ENCODE results near the gene HS1BP3. TPM values are rescaled to one million over a fixed set of nuclear protein-coding genes. Genes with fewer than 3 reads are reported as not detected.

Gene HS1BP3
- total and polyA plus RNA-seq, 2 experiments from 2014 or later: 10.5 to 10.6 TPM

DNA sequence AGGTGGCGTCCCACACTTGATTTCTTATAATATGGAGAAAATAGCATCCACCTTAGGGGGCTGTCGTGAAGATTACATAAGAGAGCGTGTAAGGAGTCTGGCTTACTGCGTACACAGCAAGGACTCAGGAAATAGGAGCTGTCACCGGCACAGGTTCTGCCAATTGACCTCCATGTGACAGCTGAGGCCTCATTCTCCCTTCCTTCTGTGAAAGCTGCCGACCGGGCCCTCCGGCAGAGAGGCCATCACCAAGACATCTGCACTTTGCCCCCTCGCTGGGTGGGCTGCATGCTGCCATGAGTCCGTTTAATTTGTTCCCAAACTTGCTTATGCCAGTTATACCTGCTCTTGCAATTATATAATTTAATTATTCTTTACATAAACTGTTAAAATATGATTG lies 27.7 kb downstream of the HS1BP3 start:
- no peaks in the 10 kb centered on the region for H3K27me3 ChIP-seq (replicated peaks; ENCODE audit: insufficient read depth)
- H3K9me3 ChIP-seq (ENCODE audit: low read depth): no peaks in the 10 kb centered on the region
- no peak overlapping the region for H3K9ac ChIP-seq
- no peak overlapping the region for H2AFZ ChIP-seq
- peaks cover 6% of the 10 kb centered on the region for H3K4me1 ChIP-seq (ENCODE audit: insufficient read depth)
- in situ Hi-C loops (cut with MboI): no loop called here
- WGBS, 2 experiments (ENCODE audit: low coverage in 1 of 2, low lambda C conversion rate in 2 of 2, missing lambda C conversion rate in 2 of 2): 93 to 95% methylated on average over 10 of the region's 10 CpGs
- DNase-seq: no peak
- H3K4me2 ChIP-seq (ENCODE audit: unreplicated experiment): no peak overlapping the region
- no peaks in the 10 kb centered on the region for H3K9me2 ChIP-seq (ENCODE audit: insufficient read depth)
- no peaks in the 10 kb centered on the region for H3K79me2 ChIP-seq (ENCODE audit: insufficient read depth)
- TF ChIP-seq EZH2 (IDR thresholded peaks at IDR 0.05; ENCODE audit: insufficient read depth, poor library complexity, severe bottlenecking) (no peak), EZH2phosphoT487 (IDR thresholded peaks at IDR 0.05; ENCODE audit: insufficient read depth, low read depth) (no peak)
- H3F3A ChIP-seq (ENCODE audit: insufficient read depth): no peaks in the 10 kb centered on the region
- no peaks in the 10 kb centered on the region for H3K36me3 ChIP-seq (ENCODE audit: low read depth)
- H3K27ac ChIP-seq: no peak overlapping the region
- H4K20me1 ChIP-seq (ENCODE audit: insufficient read depth): no peaks in the 10 kb centered on the region
- H3K4me3 ChIP-seq: no peak overlapping the region

GRCh38 chr2:20622731-20623130 lies 28.2 kb downstream of the HS1BP3 start:
- Histone ChIP-seq H3K9ac (no peak overlapping the region), H3K4me3 (no peak overlapping the region), H2AFZ (no peak overlapping the region), H3K27ac (no peak overlapping the region), H4K20me1 (ENCODE audit: insufficient read depth) (no peaks in the 10 kb centered on the region), H3K4me1 (ENCODE audit: insufficient read depth) (peaks cover 9% of the 10 kb centered on the region), H3K9me2 (ENCODE audit: insufficient read depth) (no peaks in the 10 kb centered on the region), H3K79me2 (ENCODE audit: insufficient read depth) (no peaks in the 10 kb centered on the region), H3F3A (ENCODE audit: insufficient read depth) (no peaks in the 10 kb centered on the region), H3K4me2 (ENCODE audit: unreplicated experiment) (no peak overlapping the region), H3K36me3 (ENCODE audit: low read depth) (no peaks in the 10 kb centered on the region), H3K9me3 (ENCODE audit: low read depth) (no peaks in the 10 kb centered on the region), H3K27me3 (replicated peaks; ENCODE audit: insufficient read depth) (no peaks in the 10 kb centered on the region)
- in situ Hi-C loops (cut with MboI): no loop called here
- WGBS, 2 experiments (ENCODE audit: low coverage in 1 of 2, low lambda C conversion rate in 2 of 2, missing lambda C conversion rate in 2 of 2): 71 to 75% methylated on average over 9 to 10 of the region's 10 CpGs
- DNase-seq: no peak
- TF ChIP-seq EZH2phosphoT487 (IDR thresholded peaks at IDR 0.05; ENCODE audit: insufficient read depth, low read depth) (no peak), EZH2 (IDR thresholded peaks at IDR 0.05; ENCODE audit: insufficient read depth, poor library complexity, severe bottlenecking) (no peak)

GRCh38 chr2:20622296-20622686 lies 28.6 kb downstream of the HS1BP3 start:
- Histone ChIP-seq H3K4me1 (ENCODE audit: insufficient read depth) (peaks cover 14% of the 10 kb centered on the region), H3K36me3 (ENCODE audit: low read depth) (no peaks in the 10 kb centered on the region), H3F3A (ENCODE audit: insufficient read depth) (no peaks in the 10 kb centered on the region), H3K79me2 (ENCODE audit: insufficient read depth) (no peaks in the 10 kb centered on the region), H3K9me2 (ENCODE audit: insufficient read depth) (no peaks in the 10 kb centered on the region), H3K9ac (no peak overlapping the region), H3K4me2 (ENCODE audit: unreplicated experiment) (no peak overlapping the region), H4K20me1 (ENCODE audit: insufficient read depth) (no peaks in the 10 kb centered on the region), H2AFZ (no peak overlapping the region), H3K9me3 (ENCODE audit: low read depth) (no peaks in the 10 kb centered on the region), H3K27ac (no peak overlapping the region), H3K4me3 (no peak overlapping the region), H3K27me3 (replicated peaks; ENCODE audit: insufficient read depth) (no peaks in the 10 kb centered on the region)
- WGBS, 2 experiments (ENCODE audit: low coverage in 1 of 2, low lambda C conversion rate in 2 of 2, missing lambda C conversion rate in 2 of 2): 96 to 97% methylated on average over 11 of the region's 11 CpGs
- in situ Hi-C loops (cut with MboI): no loop called here
- no peak for TF ChIP-seq EZH2 (IDR thresholded peaks at IDR 0.05; ENCODE audit: insufficient read depth, poor library complexity, severe bottlenecking)
- TF ChIP-seq EZH2phosphoT487 (IDR thresholded peaks at IDR 0.05; ENCODE audit: insufficient read depth, low read depth): no peak
- no peak for DNase-seq

GRCh38 chr2:20621366-20622295 lies 29.3 kb downstream of the HS1BP3 start:
- Histone ChIP-seq H3K79me2 (ENCODE audit: insufficient read depth) (no peaks in the 10 kb centered on the region), H3K4me3 (no peak overlapping the region), H3K27me3 (replicated peaks; ENCODE audit: insufficient read depth) (no peaks in the 10 kb centered on the region), H3K9me2 (ENCODE audit: insufficient read depth) (no peaks in the 10 kb centered on the region), H3K4me2 (ENCODE audit: unreplicated experiment) (no peak overlapping the region), H3K9ac (no peak overlapping the region), H3F3A (ENCODE audit: insufficient read depth) (no peaks in the 10 kb centered on the region), H3K27ac (no peak overlapping the region), H2AFZ (no peak overlapping the region), H3K36me3 (ENCODE audit: low read depth) (no peaks in the 10 kb centered on the region), H3K4me1 (ENCODE audit: insufficient read depth) (peaks cover 14% of the 10 kb centered on the region), H3K9me3 (ENCODE audit: low read depth) (no peaks in the 10 kb centered on the region), H4K20me1 (ENCODE audit: insufficient read depth) (no peaks in the 10 kb centered on the region)
- WGBS, 2 experiments (ENCODE audit: low coverage in 1 of 2, low lambda C conversion rate in 2 of 2, missing lambda C conversion rate in 2 of 2): 70 to 73% methylated on average over 12 of the region's 12 CpGs
- DNase-seq: no peak
- in situ Hi-C loops (cut with MboI): no loop called here
- TF ChIP-seq EZH2 (IDR thresholded peaks at IDR 0.05; ENCODE audit: insufficient read depth, poor library complexity, severe bottlenecking): no peak
- no peak for TF ChIP-seq EZH2phosphoT487 (IDR thresholded peaks at IDR 0.05; ENCODE audit: insufficient read depth, low read depth)

All from GM23248 (cell line).